Activated naive CD4-positive, alpha-beta T cell treated with anti-CD3 and anti-CD28 coated beads, Interleukin-2, amount 10 ng/mL, durations not matched to agents 7 days and 5 days (primary cell): ENCODE results near the gene TUBD1.

Experiments used
- CTCF ChIA-PET: fragments of 350-600 bp; sonication (Branson Sonifier 250); formaldehyde crosslinking; loops from one replicate; lab custom pipeline; 2021; ENCODE audit warnings: antibody characterized with exemption; lab: Charles Lee
- DNase-seq: peaks from one replicate; pipeline ENCODE4 v3.0.0-alpha.2; 2020
- H3K27ac Mint-ChIP-seq: one replicate; pipeline ENCODE4 v1.8.0; 2021; ENCODE audit warnings: mild to moderate bottlenecking, moderate library complexity, mixed read lengths
- H3K27me3 Mint-ChIP-seq: one replicate; pipeline ENCODE4 v1.8.0; 2021; ENCODE audit warnings: mild to moderate bottlenecking, mixed read lengths
- H3K36me3 Mint-ChIP-seq: one replicate; pipeline ENCODE4 v1.8.0; 2021; ENCODE audit warnings: mixed read lengths
- H3K4me1 Mint-ChIP-seq: one replicate; pipeline ENCODE4 v1.8.0; 2021; ENCODE audit warnings: mixed read lengths
- H3K4me3 Mint-ChIP-seq: one replicate; pipeline ENCODE4 v1.8.0; 2021; ENCODE audit warnings: mild to moderate bottlenecking, moderate library complexity, mixed read lengths
- H3K9me3 Mint-ChIP-seq: one replicate; pipeline ENCODE4 v1.8.0; 2021; ENCODE audit warnings: mixed read lengths

The TUBD1 gene

GRCh38 chr17:59812139-59812538 is 80.6 kb downstream of the TUBD1 start:
- peaks cover 40% of the 10 kb centered on the region for H3K36me3 Mint-ChIP-seq
- no peaks in the 10 kb centered on the region for H3K27me3 Mint-ChIP-seq
- no peak overlapping the region for H3K4me3 Mint-ChIP-seq
- peaks cover 20% of the 10 kb centered on the region for H3K4me1 Mint-ChIP-seq
- no peaks in the 10 kb centered on the region for H3K9me3 Mint-ChIP-seq
- H3K27ac Mint-ChIP-seq = no peak overlapping the region
- no peak for DNase-seq
- CTCF ChIA-PET = no interaction called here

- DNase-seq = no peak
- no peaks in the 10 kb centered on the region for H3K27me3 Mint-ChIP-seq
- CTCF ChIA-PET = no interaction called here
- H3K36me3 Mint-ChIP-seq = peaks cover 40% of the 10 kb centered on the region
- H3K27ac Mint-ChIP-seq = no peak overlapping the region
- peaks cover 20% of the 10 kb centered on the region for H3K4me1 Mint-ChIP-seq
- no peak overlapping the region for H3K4me3 Mint-ChIP-seq
- H3K9me3 Mint-ChIP-seq = no peaks in the 10 kb centered on the region
Measured at GRCh38 chr17:59811209-59811608, 81.5 kb downstream of the TUBD1 start.

- no peak overlapping the region for H3K27ac Mint-ChIP-seq
Measured at GRCh38 chr17:59810894-59811153, 81.9 kb downstream of the TUBD1 start.

More at GRCh38 chr17:59810894-59811153, 81.9 kb downstream of the TUBD1 start:
- no peak overlapping the region for H3K4me3 Mint-ChIP-seq
- H3K36me3 Mint-ChIP-seq = peaks cover 38% of the 10 kb centered on the region
- H3K4me1 Mint-ChIP-seq = peaks cover 18% of the 10 kb centered on the region
- CTCF ChIA-PET = no interaction called here
- no peaks in the 10 kb centered on the region for H3K27me3 Mint-ChIP-seq
- DNase-seq = no peak
- H3K9me3 Mint-ChIP-seq = no peaks in the 10 kb centered on the region
